ENCODE data around the gene RBP7. TPM values are rescaled to one million over a fixed set of nuclear protein-coding genes. Genes with fewer than 3 reads are reported as not detected.
A peak's percentile ranks its signal among the peaks of the same experiment; 100 is the strongest.
"Not testable (repeated sequence)": the region's sequence is repeated elsewhere in the genome, so short reads cannot be mapped to it uniquely, and the experiment has no call there.

RBP7 gene
- polyA plus RNA-seq, 1 of the 3 experiments (the other 2 are of a cell fraction) = 2.5 TPM

GRCh38 chr1:10028956-10029500 is 32.0 kb downstream of the RBP7 start:
- H3K4me3 ChIP-seq (ENCODE audit: low read depth in 2 of 2, low read length in 1 of 2); H3K9me2 ChIP-seq; H3K27ac ChIP-seq (ENCODE audit: low read depth in 2 of 2, low read length in 1 of 2); H3K27me3 ChIP-seq (ENCODE audit: insufficient read depth); CTCF ChIA-PET; H2AFZ ChIP-seq (ENCODE audit: low read depth); H3K9ac ChIP-seq; H3K4me2 ChIP-seq; H3K79me2 ChIP-seq (ENCODE audit: insufficient read depth); H3K4me1 ChIP-seq (ENCODE audit: control insufficient read depth in 1 of 2, insufficient read depth in 2 of 2, low read depth in 1 of 2, low read length in 1 of 2); POLR2A ChIA-PET; H3K36me3 ChIP-seq (replicated peaks in 1 of 2; ENCODE audit: control insufficient read depth in 1 of 2, insufficient read depth in 2 of 2, low read length in 1 of 2); H4K20me1 ChIP-seq (ENCODE audit: insufficient read depth); H3K9me3 ChIP-seq; DNase-seq: not testable (repeated sequence)
- peaks cover 24% of the 10 kb centered on the region for H3F3A ChIP-seq (replicated peaks; ENCODE audit: insufficient read depth)
- 90% methylated on average over 8 of the region's 24 CpGs for WGBS (ENCODE audit: low lambda C conversion rate)

DNA sequence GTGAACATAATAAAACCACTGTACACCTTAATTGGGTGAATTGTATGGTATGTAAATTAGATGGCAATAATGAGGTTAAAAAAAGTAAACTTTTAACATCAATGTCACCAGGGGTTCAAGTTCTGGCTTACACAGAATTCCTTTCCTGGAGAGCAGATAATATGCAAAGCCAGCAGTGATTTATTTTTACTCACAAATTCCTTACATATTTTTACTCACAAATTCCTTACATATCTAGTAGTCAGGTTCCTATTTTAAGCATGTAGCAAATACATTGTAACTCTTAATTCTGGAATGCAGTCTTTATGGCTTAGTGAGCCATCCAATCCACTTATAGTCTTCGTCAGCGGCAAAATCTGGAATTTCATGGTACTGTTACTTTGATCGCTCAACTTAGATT is 34.4 kb downstream of the RBP7 start:
- Histone ChIP-seq H3K79me2 (ENCODE audit: insufficient read depth) (peaks cover 31% of the 10 kb centered on the region), H4K20me1 (ENCODE audit: insufficient read depth) (0 out of 2 replicates have a peak, but pooled peaks cover 2% of the 10 kb centered on the region), H3K4me3 (ENCODE audit: low read depth in 2 of 2, low read length in 1 of 2) (no peak overlapping the region), H3K4me2 (no peak overlapping the region; the same call in none of the 2 replicates), H3K36me3 (replicated peaks in 1 of 2; ENCODE audit: control insufficient read depth in 1 of 2, insufficient read depth in 2 of 2, low read length in 1 of 2) (peaks cover 0 to 5% of the 10 kb centered on the region in 2 experiments), H3K4me1 (ENCODE audit: control insufficient read depth in 1 of 2, insufficient read depth in 2 of 2, low read depth in 1 of 2, low read length in 1 of 2) (peaks cover 5 to 7% of the 10 kb centered on the region in 2 experiments; a peak in 3 of 4 replicates), H3K27ac (ENCODE audit: low read depth in 2 of 2, low read length in 1 of 2) (peak overlapping the region in 1 of 2 experiments; percentile 78; a peak in 1 of 4 replicates), H3K9ac (no peak overlapping the region), H3K9me3 (no peaks in the 10 kb centered on the region), H3K27me3 (ENCODE audit: insufficient read depth) (no peaks in the 10 kb centered on the region), H3K9me2 (no peaks in the 10 kb centered on the region), H3F3A (replicated peaks; ENCODE audit: insufficient read depth) (peaks cover 32% of the 10 kb centered on the region), H2AFZ (ENCODE audit: low read depth) (no peak overlapping the region)
- DNase-seq = no peak
- no peak for TF ChIP-seq USF1 (IDR thresholded peaks at IDR 0.05; ENCODE audit: borderline replicate concordance, low read depth)
- no peak for TF ChIP-seq ELF1 (IDR thresholded peaks at IDR 0.05)
- TF ChIP-seq GATA2 (CRISPR knock-in tag; IDR thresholded peaks at IDR 0.05) = no peak
- TF ChIP-seq MEF2A (IDR thresholded peaks at IDR 0.05; ENCODE audit: borderline replicate concordance, low read depth) = peak; percentile 89
- no peak for TF ChIP-seq NRF1 (IDR thresholded peaks at IDR 0.05; ENCODE audit: low read depth, low read length)
- TF ChIP-seq TCF12 (IDR thresholded peaks at IDR 0.05) = peak; percentile 33; the same call in 1 of the 2 replicates
- TF ChIP-seq, protein P1, sequence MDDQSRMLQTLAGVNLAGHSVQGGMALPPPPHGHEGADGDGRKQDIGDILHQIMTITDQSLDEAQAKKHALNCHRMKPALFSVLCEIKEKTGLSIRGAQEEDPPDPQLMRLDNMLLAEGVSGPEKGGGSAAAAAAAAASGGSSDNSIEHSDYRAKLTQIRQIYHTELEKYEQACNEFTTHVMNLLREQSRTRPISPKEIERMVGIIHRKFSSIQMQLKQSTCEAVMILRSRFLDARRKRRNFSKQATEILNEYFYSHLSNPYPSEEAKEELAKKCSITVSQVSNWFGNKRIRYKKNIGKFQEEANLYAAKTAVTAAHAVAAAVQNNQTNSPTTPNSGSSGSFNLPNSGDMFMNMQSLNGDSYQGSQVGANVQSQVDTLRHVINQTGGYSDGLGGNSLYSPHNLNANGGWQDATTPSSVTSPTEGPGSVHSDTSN (IDR thresholded peaks at IDR 0.05) = peak; percentile 42; the same call in 1 of the 2 replicates
- peak; percentile 41; the same call in 1 of the 2 replicates for TF ChIP-seq RXRA (IDR thresholded peaks at IDR 0.05; ENCODE audit: borderline replicate concordance, low read depth)
- no peak for TF ChIP-seq YY1 (IDR thresholded peaks at IDR 0.05; ENCODE audit: low read depth)
- TF ChIP-seq REST (IDR thresholded peaks at IDR 0.05; ENCODE audit: low read depth, low read length) = no peak
- TF ChIP-seq CHD2 (IDR thresholded peaks at IDR 0.05; ENCODE audit: low read length, partially characterized antibody) = no peak
- no peak for TF ChIP-seq MXI1 (IDR thresholded peaks at IDR 0.05; ENCODE audit: low read depth, low read length)
- TF ChIP-seq, protein P2, sequence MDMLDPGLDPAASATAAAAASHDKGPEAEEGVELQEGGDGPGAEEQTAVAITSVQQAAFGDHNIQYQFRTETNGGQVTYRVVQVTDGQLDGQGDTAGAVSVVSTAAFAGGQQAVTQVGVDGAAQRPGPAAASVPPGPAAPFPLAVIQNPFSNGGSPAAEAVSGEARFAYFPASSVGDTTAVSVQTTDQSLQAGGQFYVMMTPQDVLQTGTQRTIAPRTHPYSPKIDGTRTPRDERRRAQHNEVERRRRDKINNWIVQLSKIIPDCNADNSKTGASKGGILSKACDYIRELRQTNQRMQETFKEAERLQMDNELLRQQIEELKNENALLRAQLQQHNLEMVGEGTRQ (IDR thresholded peaks at IDR 0.05; ENCODE audit: borderline replicate concordance, low read depth, low read length) = no peak
- TF ChIP-seq RAD21 (IDR thresholded peaks at IDR 0.05; ENCODE audit: low read length) = no peak
- TF ChIP-seq TAF1 (IDR thresholded peaks at IDR 0.05; ENCODE audit: borderline replicate concordance, low read depth, low read length) = no peak
- no peak for TF ChIP-seq EP300 (IDR thresholded peaks at IDR 0.05; ENCODE audit: borderline replicate concordance in 1 of 2, low read depth in 1 of 2, low read length in 1 of 2)
- TF ChIP-seq FOXM1 (IDR thresholded peaks at IDR 0.05; ENCODE audit: low read depth) = no peak
- TF ChIP-seq, protein P3, sequence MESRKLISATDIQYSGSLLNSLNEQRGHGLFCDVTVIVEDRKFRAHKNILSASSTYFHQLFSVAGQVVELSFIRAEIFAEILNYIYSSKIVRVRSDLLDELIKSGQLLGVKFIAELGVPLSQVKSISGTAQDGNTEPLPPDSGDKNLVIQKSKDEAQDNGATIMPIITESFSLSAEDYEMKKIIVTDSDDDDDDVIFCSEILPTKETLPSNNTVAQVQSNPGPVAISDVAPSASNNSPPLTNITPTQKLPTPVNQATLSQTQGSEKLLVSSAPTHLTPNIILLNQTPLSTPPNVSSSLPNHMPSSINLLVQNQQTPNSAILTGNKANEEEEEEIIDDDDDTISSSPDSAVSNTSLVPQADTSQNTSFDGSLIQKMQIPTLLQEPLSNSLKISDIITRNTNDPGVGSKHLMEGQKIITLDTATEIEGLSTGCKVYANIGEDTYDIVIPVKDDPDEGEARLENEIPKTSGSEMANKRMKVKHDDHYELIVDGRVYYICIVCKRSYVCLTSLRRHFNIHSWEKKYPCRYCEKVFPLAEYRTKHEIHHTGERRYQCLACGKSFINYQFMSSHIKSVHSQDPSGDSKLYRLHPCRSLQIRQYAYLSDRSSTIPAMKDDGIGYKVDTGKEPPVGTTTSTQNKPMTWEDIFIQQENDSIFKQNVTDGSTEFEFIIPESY (IDR thresholded peaks at IDR 0.05; ENCODE audit: borderline replicate concordance, low read depth) = no peak
- 0 out of 2 replicates have a peak, but pooled peaks have one; percentile 39 for TF ChIP-seq TEAD4 (IDR thresholded peaks at IDR 0.05; ENCODE audit: borderline replicate concordance, insufficient read depth)
- TF ChIP-seq SIN3A (IDR thresholded peaks at IDR 0.05; ENCODE audit: borderline replicate concordance, low read depth, low read length) = no peak
- ChIA-PET CTCF (interaction anchor here (4.5 kb wide), 1 partner anchor 81 kb away, joined by 20 read pairs; no protein-coding TSS in a partner anchor), POLR2A (no interaction called here)
- WGBS (ENCODE audit: low lambda C conversion rate) = 68% methylated on average over 3 of the region's 3 CpGs
